Left cardiac atrium (tissue), 4 donors: ENCODE results near the gene EXOC5. TPM values are rescaled to one million over a fixed set of nuclear protein-coding genes. Genes with fewer than 3 reads are reported as not detected.

ENCODE experiments used
- ATAC-seq, 2 donors: fragments of 200-7000 bp; cut with Tn5 transposase; one replicate each; pipeline ENCODE4 v1.9.1; 2020; ENCODE audit warnings: mild to moderate bottlenecking in 2 of 2, moderate library complexity in 2 of 2
- DNase-seq: peaks from one replicate; pipeline ENCODE4 v3.0.0-alpha.2; 2020
- intact Hi-C, 2 donors: fragments of 100-400 bp; cut with DNase I; formaldehyde crosslinking; loops; one replicate each; pipeline versions ENCODE4 v1.14.1 to v1.15.1; 2022 to 2023
- total RNA-seq, 2 donors: library from RNA; stranded (reverse); fragmentation: NEBNext Ultra II Directional; extraction: Animal tissue kit (Norgen Biotek cat#: 25700); gene quantifications; one replicate each; pipeline ENCODE4 v1.2.1, GENCODE V29; 2021
- donor health status: DM: no; HTN: yes; CAD: no.
- donor health status: DM: no; HTN: yes; CAD: no; lungs with severe emphysema.
- donor health status: DM: yes; HTN: yes; CAD: no.
- donor health status: Dilated cardiomyopathy.

EXOC5 gene
- total RNA-seq, 2 donors from 2014 or later, result 56.0 to 56.5 TPM

GRCh38 chr14:57182760-57183503 lies 85.8 kb downstream of the EXOC5 start:
- no peak for DNase-seq
- intact Hi-C loops, result no loop called here
- no peak for ATAC-seq

DNA sequence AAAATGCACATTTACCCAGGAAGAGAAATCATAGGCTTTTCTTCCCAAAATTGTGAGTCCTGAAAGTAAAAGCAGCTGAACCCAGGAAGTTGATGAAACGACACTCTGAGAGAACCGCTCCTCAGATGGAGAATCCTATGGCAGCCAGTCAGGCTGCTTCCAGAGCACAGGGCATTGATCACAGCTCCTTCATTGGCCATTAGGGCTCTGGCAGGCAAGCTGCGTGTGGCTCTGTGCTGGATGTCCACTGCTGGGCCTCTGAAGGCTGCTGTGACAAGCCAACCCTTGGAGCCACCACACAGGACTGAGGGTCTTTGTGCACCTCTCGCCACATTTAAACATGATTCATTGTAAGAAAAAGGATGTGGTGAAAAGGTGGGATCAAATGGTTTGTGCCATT lies 89.4 kb downstream of the EXOC5 start:
- no peak for ATAC-seq
- intact Hi-C loops, result no loop called here

GRCh38 chr14:57174466-57174865 lies 94.2 kb downstream of the EXOC5 start:
- ATAC-seq (no peak), DNase-seq (no peak)
- intact Hi-C loops, result no loop called here

More for the DNA sequence above, 89.4 kb downstream of the EXOC5 start:
- DNase-seq, result no peak

DNA sequence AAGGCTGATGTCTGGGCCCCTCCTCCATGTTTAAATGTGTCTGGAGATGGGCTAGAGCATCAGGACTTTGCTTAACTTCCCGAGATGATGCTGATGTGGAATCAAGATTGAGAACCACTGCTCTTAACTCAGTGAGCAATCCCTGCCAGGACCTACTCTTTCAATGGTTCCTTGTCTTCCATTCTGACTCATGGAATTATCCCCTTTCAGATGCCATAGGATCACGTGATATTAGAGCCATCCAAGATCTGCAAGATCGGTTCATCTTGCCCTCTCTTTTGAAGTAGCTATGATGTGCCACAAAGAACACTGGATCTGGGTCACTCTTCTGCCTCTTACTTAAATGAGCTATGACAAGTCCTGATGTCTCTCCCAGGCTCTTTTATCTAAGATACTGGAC lies 96.8 kb downstream of the EXOC5 start:
- intact Hi-C loops, result no loop called here
- ATAC-seq, result no peak
- DNase-seq, result no peak

DNA sequence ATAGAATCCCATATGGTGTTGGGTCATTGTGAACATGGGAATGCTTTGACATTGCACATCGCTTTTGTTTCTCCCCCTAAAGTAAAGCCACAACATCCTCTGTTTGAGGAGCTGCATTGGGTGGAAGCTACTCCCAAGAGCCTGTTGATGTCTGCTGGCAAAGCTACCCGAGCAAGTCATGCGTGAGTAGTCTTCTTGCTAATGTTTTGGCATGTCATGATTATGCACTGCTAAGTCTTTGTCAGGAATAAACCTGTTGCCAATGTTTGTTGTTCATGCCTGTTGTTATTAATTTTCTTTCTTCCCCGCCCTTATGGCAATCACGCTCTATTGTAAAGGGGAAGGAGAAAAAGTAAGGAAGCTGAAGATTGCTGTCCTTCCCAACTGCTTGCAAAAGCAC lies 97.3 kb downstream of the EXOC5 start:
- ATAC-seq (no peak), DNase-seq (no peak)
- intact Hi-C loops, result no loop called here

GRCh38 chr14:57169901-57170300 lies 98.8 kb downstream of the EXOC5 start:
- DNase-seq, result no peak
- intact Hi-C loops, result no loop called here
- ATAC-seq, result no peak

DNA sequence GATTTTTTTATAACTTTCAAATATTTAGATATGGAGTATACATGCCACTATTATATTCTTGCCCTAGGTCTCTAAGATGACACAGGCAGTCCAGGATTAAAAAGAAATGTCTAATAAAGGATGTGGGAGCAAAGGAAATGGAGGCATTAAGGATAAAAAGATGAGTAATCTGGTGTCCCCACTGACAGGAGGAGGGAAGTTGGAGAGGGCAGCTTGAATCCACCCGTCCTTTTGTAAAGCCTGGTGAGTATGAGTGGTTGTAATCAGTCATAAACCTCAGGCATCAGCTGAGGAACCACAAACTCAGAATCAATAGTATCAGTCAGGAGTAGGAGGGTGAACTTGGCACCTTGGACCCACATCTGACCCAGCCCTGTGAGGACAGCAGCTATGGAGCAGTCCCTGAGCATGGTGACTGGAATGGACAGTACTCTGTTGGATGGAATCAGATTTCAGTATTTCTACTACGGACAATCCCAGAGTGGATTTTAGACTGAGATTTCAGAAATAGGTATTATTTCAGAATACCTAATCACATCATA lies 100.5 kb downstream of the EXOC5 start:
- ATAC-seq (no peak), DNase-seq (no peak)
- intact Hi-C loops, result no loop called here

- intact Hi-C loops, result no loop called here
- ATAC-seq (no peak), DNase-seq (no peak)
These were observed 107.0 kb downstream of the EXOC5 start for GRCh38 chr14:57161583-57162234.

DNA sequence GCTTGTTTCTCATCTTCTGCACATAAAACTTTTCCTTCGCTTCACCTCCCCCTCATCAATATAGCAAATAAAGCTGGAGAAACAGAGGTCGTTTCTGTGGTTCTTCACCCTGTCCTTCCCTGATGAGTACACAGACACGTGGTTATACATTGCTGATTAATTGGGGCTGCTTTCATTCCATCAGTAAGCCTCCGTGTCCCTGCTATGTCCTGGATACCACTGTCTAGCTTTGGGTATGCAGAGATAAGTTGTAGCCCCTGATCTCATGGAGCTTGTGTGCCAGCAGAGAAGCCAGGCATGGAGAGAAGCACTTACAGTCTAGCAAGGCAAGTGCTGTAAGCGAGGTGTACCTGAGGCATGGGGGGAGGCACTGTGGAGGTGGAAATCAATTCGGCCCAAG lies 108.4 kb downstream of the EXOC5 start:
- no peak for ATAC-seq
- intact Hi-C loops, result no loop called here
- DNase-seq, result no peak

DNA sequence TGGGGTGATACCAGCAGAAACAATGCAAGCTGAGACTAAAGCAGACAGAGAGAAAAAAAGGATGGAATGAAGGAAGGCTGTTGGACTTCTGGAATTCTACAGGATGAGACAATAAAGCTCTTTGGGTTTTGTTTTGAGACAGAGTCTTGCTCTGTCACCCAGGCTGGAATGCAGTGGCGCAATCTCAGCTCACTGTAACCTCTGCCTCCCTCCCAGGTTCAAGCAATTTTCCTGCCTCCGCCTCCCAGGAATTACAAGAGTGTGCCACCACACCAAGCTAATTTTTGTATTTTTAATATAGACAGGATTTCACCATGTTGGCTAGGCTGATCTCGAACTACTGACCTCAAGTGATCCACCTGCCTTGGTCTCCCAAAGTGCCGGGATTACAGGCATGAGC lies 115.4 kb downstream of the EXOC5 start:
- no peak for ATAC-seq
- intact Hi-C loops, result no loop called here
- DNase-seq, result no peak

Other genes starting within 250 kb of the EXOC5 start
- 10 to 100 TPM; 38.3 to 51.2 TPM for gene AP5M1, start 66 bp upstream of the EXOC5 start, total RNA-seq
- 10 to 100 TPM; 17.1 to 22.6 TPM for gene NAA30, start 121.7 kb upstream of the EXOC5 start, total RNA-seq
- not detected for gene CCDC198, start 225.0 kb upstream of the EXOC5 start, total RNA-seq